Measurements from ENCODE around the gene PRRT3. TPM values are rescaled to one million over a fixed set of nuclear protein-coding genes. Genes with fewer than 3 reads are reported as not detected.
A peak's percentile ranks its signal among the peaks of the same experiment; 100 is the strongest.

The PRRT3 gene
- total and polyA plus RNA-seq, 2 of the 13 experiments (the other 11 are each of a cell fraction or from before 2014, with no cell fraction given): 0.22 to 0.44 TPM

GRCh38 chr3:9901967-9902366, 50.2 kb downstream of the PRRT3 start (continued):
- TF ChIP-seq FOXK1 (CRISPR knock-in tag; IDR thresholded peaks at IDR 0.05; ENCODE audit: borderline replicate concordance, low read depth) (0 out of 2 replicates have a peak, but pooled peaks have one; percentile 12), HES4 (CRISPR knock-in tag; IDR thresholded peaks at IDR 0.05; ENCODE audit: borderline replicate concordance) (no peak), CENPX (CRISPR knock-in tag; IDR thresholded peaks at IDR 0.05) (no peak), IRF9 (CRISPR knock-in tag; IDR thresholded peaks at IDR 0.05; ENCODE audit: borderline replicate concordance) (0 out of 2 replicates have a peak, but pooled peaks have one; percentile 62), MYC (CRISPR knock-in tag; IDR thresholded peaks at IDR 0.05; ENCODE audit: borderline replicate concordance) (peak; percentile 50; the same call in 1 of the 2 replicates), GTF3A (CRISPR knock-in tag; conservative IDR thresholded peaks at IDR 0.05) (0 out of 2 replicates have a peak, but pooled peaks have one; percentile 15), ZNF598 (CRISPR knock-in tag; IDR thresholded peaks at IDR 0.05; ENCODE audit: borderline replicate concordance) (0 out of 2 replicates have a peak, but pooled peaks have one; percentile 5), MED1 (CRISPR knock-in tag; IDR thresholded peaks at IDR 0.05) (peak; percentile 48), ZNF331 (CRISPR knock-in tag; IDR thresholded peaks at IDR 0.05) (no peak)
- TF ChIP-seq, protein P1, sequence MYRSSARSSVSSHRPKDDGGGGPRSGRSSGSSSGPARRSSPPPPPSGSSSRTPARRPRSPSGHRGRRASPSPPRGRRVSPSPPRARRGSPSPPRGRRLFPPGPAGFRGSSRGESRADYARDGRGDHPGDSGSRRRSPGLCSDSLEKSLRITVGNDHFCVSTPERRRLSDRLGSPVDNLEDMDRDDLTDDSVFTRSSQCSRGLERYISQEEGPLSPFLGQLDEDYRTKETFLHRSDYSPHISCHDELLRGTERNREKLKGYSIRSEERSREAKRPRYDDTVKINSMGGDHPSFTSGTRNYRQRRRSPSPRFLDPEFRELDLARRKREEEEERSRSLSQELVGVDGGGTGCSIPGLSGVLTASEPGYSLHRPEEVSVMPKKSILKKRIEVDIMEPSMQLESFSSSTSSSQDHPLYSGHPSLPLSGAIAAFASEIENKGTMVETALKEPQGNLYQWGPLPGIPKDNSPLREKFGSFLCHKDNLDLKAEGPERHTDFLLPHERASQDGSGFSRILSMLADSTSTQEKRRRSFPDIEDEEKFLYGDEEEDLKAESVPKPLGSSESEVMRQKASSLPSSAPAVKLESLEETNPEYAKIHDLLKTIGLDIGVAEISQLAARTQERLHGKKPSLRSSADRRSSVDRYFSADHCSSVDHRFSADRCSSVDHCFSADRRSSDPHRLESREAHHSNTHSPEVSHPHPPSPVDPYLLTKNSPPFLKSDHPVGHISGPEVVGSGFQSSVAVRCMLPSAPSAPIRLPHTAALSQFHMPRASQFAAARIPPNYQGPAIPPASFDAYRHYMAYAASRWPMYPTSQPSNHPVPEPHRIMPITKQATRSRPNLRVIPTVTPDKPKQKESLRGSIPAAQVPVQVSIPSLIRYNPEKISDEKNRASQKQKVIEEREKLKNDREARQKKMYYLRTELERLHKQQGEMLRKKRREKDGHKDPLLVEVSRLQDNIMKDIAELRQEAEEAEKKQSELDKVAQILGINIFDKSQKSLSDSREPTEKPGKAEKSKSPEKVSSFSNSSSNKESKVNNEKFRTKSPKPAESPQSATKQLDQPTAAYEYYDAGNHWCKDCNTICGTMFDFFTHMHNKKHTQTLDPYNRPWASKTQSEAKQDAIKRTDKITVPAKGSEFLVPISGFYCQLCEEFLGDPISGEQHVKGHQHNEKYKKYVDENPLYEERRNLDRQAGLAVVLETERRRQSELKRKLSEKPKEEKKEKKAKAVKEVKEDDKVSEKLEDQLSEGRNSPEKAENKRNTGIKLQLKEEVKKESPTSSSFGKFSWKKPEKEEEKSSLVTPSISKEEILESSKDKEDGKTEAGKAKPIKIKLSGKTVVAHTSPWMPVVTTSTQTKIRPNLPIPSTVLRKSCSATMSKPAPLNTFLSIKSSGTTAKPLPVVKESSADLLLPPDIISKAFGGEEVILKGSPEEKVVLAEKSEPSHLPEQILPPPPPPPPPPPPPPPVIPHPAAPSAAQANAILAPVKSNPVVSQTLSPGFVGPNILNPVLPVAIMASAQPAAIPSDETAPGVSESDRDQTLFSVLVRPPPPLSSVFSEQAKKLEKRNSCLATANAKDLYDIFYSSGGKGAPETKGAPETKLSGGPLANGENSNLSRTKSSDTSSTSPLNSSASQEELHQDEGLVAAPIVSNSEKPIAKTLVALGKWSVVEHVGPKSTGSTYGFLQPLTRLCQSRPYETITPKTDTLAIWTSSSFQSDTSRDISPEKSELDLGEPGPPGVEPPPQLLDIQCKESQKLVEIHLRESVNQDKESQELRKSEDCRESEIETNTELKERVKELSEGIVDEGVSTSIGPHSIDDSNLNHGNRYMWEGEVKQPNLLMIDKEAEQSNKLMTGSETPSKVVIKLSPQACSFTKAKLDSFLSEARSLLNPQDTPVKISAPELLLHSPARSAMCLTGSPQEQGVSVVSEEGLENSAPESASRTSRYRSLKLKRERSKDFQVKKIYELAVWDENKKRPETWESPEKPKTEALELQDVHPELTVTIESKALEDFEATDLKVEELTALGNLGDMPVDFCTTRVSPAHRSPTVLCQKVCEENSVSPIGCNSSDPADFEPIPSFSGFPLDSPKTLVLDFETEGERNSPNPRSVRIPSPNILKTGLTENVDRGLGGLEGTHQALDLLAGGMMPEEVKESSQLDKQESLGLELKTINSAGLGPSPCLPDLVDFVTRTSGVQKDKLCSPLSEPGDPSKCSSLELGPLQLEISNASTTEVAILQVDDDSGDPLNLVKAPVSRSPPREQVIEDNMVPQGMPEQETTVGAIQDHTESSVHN (CRISPR knock-in tag; IDR thresholded peaks at IDR 0.05): no peak

Data from HepG2 (cell line).